ENCODE measurements around the gene ANKFN1.

ANKFN1 gene

GRCh38 chr17:56416682-56417351 is 263.5 kb downstream of the ANKFN1 start:
- Histone ChIP-seq H2AFZ (ENCODE audit: low read depth) (no peak overlapping the region), H3K4me1 (ENCODE audit: low read depth, poor library complexity, severe bottlenecking) (no peaks in the 10 kb centered on the region), H3K27me3 (ENCODE audit: insufficient read depth, low read depth) (no peaks in the 10 kb centered on the region), H4K20me1 (ENCODE audit: insufficient read depth) (no peaks in the 10 kb centered on the region), H3K9ac (no peak overlapping the region), H3K36me3 (ENCODE audit: insufficient read depth) (no peaks in the 10 kb centered on the region), H3K27ac (no peak overlapping the region), H3K4me2 (no peak overlapping the region), H3K79me2 (ENCODE audit: insufficient read depth, low read depth) (no peaks in the 10 kb centered on the region), H3K4me3 (IDR thresholded peaks at IDR 0.05; ENCODE audit: insufficient read depth, low read depth, low read length) (no peak overlapping the region)
- no peak for TF ChIP-seq CTCF (conservative IDR thresholded peaks at IDR 0.05; ENCODE audit: low read depth, low read length)

GRCh38 chr17:56424005-56424404 is 270.7 kb downstream of the ANKFN1 start:
- Histone ChIP-seq H3K27ac (no peak overlapping the region), H3K4me3 (IDR thresholded peaks at IDR 0.05; ENCODE audit: insufficient read depth, low read depth, low read length) (no peak overlapping the region), H3K36me3 (ENCODE audit: insufficient read depth) (no peaks in the 10 kb centered on the region), H3K27me3 (ENCODE audit: insufficient read depth, low read depth) (no peaks in the 10 kb centered on the region), H3K4me2 (no peak overlapping the region), H3K9ac (no peak overlapping the region), H3K4me1 (ENCODE audit: low read depth, poor library complexity, severe bottlenecking) (peaks cover 12% of the 10 kb centered on the region), H3K79me2 (ENCODE audit: insufficient read depth, low read depth) (no peaks in the 10 kb centered on the region), H4K20me1 (ENCODE audit: insufficient read depth) (no peaks in the 10 kb centered on the region), H2AFZ (ENCODE audit: low read depth) (no peak overlapping the region)
- TF ChIP-seq CTCF (conservative IDR thresholded peaks at IDR 0.05; ENCODE audit: low read depth, low read length), result no peak

GRCh38 chr17:56424543-56425044 is 271.3 kb downstream of the ANKFN1 start:
- Histone ChIP-seq H3K79me2 (ENCODE audit: insufficient read depth, low read depth) (no peaks in the 10 kb centered on the region), H3K27ac (no peak overlapping the region), H3K4me3 (IDR thresholded peaks at IDR 0.05; ENCODE audit: insufficient read depth, low read depth, low read length) (no peak overlapping the region), H4K20me1 (ENCODE audit: insufficient read depth) (no peaks in the 10 kb centered on the region), H2AFZ (ENCODE audit: low read depth) (no peak overlapping the region), H3K4me1 (ENCODE audit: low read depth, poor library complexity, severe bottlenecking) (peaks cover 12% of the 10 kb centered on the region), H3K36me3 (ENCODE audit: insufficient read depth) (no peaks in the 10 kb centered on the region), H3K9ac (no peak overlapping the region), H3K4me2 (peak overlapping the region; percentile 9; the same call in 1 of the 2 replicates), H3K27me3 (ENCODE audit: insufficient read depth, low read depth) (no peaks in the 10 kb centered on the region)
- TF ChIP-seq CTCF (conservative IDR thresholded peaks at IDR 0.05; ENCODE audit: low read depth, low read length), result no peak

GRCh38 chr17:56425483-56425882 is 272.2 kb downstream of the ANKFN1 start:
- Histone ChIP-seq H3K36me3 (ENCODE audit: insufficient read depth) (no peaks in the 10 kb centered on the region), H3K27me3 (ENCODE audit: insufficient read depth, low read depth) (no peaks in the 10 kb centered on the region), H3K9ac (no peak overlapping the region), H4K20me1 (ENCODE audit: insufficient read depth) (no peaks in the 10 kb centered on the region), H2AFZ (ENCODE audit: low read depth) (no peak overlapping the region), H3K4me2 (no peak overlapping the region), H3K27ac (no peak overlapping the region), H3K4me3 (IDR thresholded peaks at IDR 0.05; ENCODE audit: insufficient read depth, low read depth, low read length) (no peak overlapping the region), H3K79me2 (ENCODE audit: insufficient read depth, low read depth) (no peaks in the 10 kb centered on the region), H3K4me1 (ENCODE audit: low read depth, poor library complexity, severe bottlenecking) (peaks cover 12% of the 10 kb centered on the region)
- TF ChIP-seq CTCF (conservative IDR thresholded peaks at IDR 0.05; ENCODE audit: low read depth, low read length), result no peak

Data from KMS-11 (cell line).